ENCODE measurements around the gene ZMIZ1.

Gene ZMIZ1

GRCh38 chr10:79295563-79295962, 226.8 kb downstream of the ZMIZ1 start:
- TF ChIP-seq, protein P1, sequence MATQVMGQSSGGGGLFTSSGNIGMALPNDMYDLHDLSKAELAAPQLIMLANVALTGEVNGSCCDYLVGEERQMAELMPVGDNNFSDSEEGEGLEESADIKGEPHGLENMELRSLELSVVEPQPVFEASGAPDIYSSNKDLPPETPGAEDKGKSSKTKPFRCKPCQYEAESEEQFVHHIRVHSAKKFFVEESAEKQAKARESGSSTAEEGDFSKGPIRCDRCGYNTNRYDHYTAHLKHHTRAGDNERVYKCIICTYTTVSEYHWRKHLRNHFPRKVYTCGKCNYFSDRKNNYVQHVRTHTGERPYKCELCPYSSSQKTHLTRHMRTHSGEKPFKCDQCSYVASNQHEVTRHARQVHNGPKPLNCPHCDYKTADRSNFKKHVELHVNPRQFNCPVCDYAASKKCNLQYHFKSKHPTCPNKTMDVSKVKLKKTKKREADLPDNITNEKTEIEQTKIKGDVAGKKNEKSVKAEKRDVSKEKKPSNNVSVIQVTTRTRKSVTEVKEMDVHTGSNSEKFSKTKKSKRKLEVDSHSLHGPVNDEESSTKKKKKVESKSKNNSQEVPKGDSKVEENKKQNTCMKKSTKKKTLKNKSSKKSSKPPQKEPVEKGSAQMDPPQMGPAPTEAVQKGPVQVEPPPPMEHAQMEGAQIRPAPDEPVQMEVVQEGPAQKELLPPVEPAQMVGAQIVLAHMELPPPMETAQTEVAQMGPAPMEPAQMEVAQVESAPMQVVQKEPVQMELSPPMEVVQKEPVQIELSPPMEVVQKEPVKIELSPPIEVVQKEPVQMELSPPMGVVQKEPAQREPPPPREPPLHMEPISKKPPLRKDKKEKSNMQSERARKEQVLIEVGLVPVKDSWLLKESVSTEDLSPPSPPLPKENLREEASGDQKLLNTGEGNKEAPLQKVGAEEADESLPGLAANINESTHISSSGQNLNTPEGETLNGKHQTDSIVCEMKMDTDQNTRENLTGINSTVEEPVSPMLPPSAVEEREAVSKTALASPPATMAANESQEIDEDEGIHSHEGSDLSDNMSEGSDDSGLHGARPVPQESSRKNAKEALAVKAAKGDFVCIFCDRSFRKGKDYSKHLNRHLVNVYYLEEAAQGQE (IDR thresholded peaks at IDR 0.05; ENCODE audit: insufficient read depth in 1 of 2, low read depth in 2 of 2, low read length in 2 of 2), result no peak
- TF ChIP-seq TAF1 (IDR thresholded peaks at IDR 0.05; ENCODE audit: borderline replicate concordance, insufficient read depth, low read length) (no peak), FOXP2 (optimal IDR thresholded peaks at IDR 0.05; ENCODE audit: borderline replicate concordance, extremely low read depth, extremely low read length, insufficient read depth) (no peak), SIN3A (IDR thresholded peaks at IDR 0.05; ENCODE audit: borderline replicate concordance, insufficient read depth, low read length) (no peak), POLR2AphosphoS5 (IDR thresholded peaks at IDR 0.05; ENCODE audit: low read depth, low read length) (no peak)

DNA sequence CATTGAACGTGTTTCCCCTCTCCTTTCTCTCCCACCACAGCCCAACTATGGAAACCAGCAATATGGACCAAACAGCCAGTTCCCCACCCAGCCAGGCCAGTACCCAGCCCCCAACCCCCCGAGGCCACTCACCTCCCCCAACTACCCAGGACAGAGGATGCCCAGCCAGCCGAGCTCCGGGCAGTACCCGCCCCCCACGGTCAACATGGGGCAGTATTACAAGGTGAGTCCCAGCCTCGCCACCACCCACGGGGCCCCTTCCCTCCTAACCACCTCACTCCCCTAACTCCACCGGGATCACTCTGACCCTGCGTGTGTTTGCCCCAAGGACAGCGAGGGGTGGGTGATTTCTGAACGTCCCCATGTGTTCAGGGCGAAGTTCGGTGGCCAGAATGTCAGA, 227.7 kb downstream of the ZMIZ1 start:
- TF ChIP-seq POLR2AphosphoS5 (IDR thresholded peaks at IDR 0.05; ENCODE audit: low read depth, low read length) (no peak), SIN3A (IDR thresholded peaks at IDR 0.05; ENCODE audit: borderline replicate concordance, insufficient read depth, low read length) (no peak), TAF1 (IDR thresholded peaks at IDR 0.05; ENCODE audit: borderline replicate concordance, insufficient read depth, low read length) (no peak), FOXP2 (optimal IDR thresholded peaks at IDR 0.05; ENCODE audit: borderline replicate concordance, extremely low read depth, extremely low read length, insufficient read depth) (no peak)
- TF ChIP-seq, protein P1 (IDR thresholded peaks at IDR 0.05; ENCODE audit: insufficient read depth in 1 of 2, low read depth in 2 of 2, low read length in 2 of 2), result no peak

- TF ChIP-seq, protein P1 (IDR thresholded peaks at IDR 0.05; ENCODE audit: insufficient read depth in 1 of 2, low read depth in 2 of 2, low read length in 2 of 2), result no peak
- peak; percentile 53 for TF ChIP-seq FOXP2 (optimal IDR thresholded peaks at IDR 0.05; ENCODE audit: borderline replicate concordance, extremely low read depth, extremely low read length, insufficient read depth)
Observed at GRCh38 chr10:79298403-79299244, 229.9 kb downstream of the ZMIZ1 start.

- TF ChIP-seq, protein P1 (IDR thresholded peaks at IDR 0.05; ENCODE audit: insufficient read depth in 1 of 2, low read depth in 2 of 2, low read length in 2 of 2), result no peak
- no peak for TF ChIP-seq POLR2AphosphoS5 (IDR thresholded peaks at IDR 0.05; ENCODE audit: low read depth, low read length)
- no peak for TF ChIP-seq TAF1 (IDR thresholded peaks at IDR 0.05; ENCODE audit: borderline replicate concordance, insufficient read depth, low read length)
- TF ChIP-seq FOXP2 (optimal IDR thresholded peaks at IDR 0.05; ENCODE audit: borderline replicate concordance, extremely low read depth, extremely low read length, insufficient read depth), result no peak
- TF ChIP-seq SIN3A (IDR thresholded peaks at IDR 0.05; ENCODE audit: borderline replicate concordance, insufficient read depth, low read length), result no peak
Observed at GRCh38 chr10:79299397-79300241, 230.9 kb downstream of the ZMIZ1 start.
